ENCODE measurements around the gene CDRT15L2.
"Not testable (repeated sequence)": the region's sequence is repeated elsewhere in the genome, so short reads cannot be mapped to it uniquely, and the experiment has no call there.

CDRT15L2 gene

DNA sequence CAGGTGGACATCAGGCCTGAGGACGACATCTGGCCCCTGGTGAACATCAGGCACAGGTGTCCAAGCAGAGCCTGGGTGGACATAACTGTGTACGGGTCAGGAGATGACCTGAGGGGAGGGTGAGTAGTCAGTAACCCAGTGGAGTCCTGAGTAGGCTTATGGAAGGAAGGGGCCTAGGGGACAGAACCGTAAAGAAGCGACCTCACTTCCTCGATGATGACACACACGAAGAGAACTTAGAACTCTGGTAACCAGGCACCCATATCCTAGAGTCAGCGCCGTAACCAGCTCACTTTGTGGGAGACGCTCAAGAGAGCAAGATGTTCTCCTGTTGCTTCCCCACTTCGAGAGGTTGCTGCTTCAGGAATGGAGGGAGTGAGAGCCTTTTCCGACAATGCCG lies at the start of gene CDRT15L2:
CDRT15L2 (plus strand) TSS at position 301 of the 400 bp plus-strand sequence; CDS start at position 321, 20 bp downstream.
- DNase-seq = not testable (repeated sequence)

DNA sequence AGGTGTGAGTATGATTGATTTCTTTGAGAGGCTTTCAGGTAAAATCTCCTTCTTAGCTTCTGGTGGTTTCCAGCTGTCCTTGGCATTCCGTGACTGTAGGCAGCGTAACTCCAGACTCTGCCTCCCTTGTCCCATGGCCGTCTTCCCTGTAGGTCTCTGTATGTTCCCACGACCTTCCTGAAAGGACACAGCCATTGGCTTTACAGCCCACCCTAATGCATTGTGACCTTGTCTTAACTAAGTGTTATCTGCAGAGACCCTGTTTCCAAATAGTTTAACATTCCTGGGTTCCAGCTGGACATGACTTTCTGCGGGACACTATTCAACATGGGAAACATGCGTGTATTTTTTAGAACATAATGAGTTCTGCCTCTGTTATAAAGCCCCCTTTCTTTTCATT lies 49.4 kb upstream of the CDRT15L2 start:
- DNase-seq = not testable (repeated sequence)

DNA sequence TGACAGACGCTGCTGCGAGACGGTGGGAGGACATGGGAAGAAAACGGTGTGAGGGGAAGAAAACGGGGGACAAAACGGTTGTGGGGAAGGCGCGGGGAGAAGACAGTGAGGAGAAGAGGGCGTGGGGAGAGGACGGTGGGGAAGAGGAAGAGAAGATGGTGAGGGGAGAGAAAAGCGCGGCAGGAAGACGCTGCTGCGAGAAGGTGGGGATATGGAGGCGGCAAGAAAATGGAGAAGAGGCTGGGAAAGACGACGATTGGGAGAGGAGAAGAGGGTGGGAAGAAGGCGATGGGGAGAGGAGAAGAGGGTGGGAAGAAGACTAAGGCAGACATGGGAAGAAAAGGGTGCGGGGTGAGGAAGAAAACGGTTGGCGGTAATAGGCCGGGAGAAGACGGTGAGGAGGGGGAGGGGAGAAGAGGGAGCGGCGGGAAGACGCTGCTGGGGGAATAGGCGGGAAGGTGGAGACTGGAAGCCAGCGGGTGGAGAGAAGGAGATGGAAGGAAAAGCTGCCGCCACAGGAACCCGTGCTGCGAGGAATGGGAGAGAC lies 46.9 kb upstream of the CDRT15L2 start:
- DNase-seq = not testable (repeated sequence)

DNA sequence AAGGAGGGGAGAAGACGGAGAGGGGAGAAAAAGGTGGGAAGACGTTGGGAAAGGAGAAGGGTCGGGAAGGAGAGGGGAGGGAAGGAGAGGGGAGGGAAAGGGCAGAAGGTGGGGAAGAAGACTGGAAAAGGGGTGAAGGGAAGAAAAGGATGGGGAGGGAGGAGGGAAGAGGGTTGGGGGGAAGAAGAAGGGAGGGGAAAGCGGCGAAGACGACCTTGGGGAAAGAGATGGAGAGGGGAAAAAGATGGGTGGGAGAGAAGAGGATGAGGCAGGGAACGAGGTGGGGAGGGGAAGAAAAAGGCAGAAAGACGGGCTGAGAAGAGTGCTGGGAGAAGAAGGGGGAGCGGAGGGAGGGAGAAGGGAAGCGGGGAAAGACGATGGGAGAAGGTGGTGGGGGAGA lies 46.3 kb upstream of the CDRT15L2 start:
- DNase-seq = not testable (repeated sequence)

DNA sequence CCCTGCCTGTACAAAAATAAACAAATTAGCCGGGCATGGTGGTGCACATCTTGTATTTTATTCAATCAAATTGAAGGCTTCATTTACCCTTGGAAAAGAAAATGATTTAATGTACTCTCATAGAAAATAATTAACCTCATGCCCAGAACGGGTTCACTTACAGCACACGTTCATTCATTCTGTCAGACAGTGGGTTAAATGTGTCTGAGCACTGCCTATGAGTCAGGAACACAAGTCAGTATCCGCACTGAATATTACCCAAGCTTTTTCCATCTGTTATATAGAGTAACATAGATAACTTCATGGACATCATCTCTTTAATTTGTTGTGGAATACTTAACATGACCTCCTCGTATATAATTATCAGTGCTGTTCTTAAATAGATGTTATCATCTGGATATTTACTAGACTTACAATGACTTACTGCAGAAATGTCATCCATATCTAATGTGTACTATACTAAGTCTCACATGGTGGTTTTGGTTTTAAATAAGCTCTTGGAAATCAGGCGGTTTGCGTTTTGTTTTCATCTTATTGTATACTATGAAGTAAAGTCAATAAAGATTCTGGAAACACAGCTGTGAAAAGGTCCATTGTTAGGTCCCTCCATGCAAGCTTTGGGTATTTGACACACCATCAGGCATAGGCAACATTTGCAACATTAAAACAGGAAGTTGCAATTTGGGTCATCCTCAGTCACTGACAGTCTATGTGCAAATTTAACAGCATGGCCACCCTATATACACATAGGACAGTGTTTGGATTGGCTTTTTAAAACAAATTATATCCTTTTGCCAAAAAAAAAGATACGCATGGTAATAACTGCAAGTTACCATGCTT lies 44.6 kb upstream of the CDRT15L2 start:
- not testable (repeated sequence) for DNase-seq

DNA sequence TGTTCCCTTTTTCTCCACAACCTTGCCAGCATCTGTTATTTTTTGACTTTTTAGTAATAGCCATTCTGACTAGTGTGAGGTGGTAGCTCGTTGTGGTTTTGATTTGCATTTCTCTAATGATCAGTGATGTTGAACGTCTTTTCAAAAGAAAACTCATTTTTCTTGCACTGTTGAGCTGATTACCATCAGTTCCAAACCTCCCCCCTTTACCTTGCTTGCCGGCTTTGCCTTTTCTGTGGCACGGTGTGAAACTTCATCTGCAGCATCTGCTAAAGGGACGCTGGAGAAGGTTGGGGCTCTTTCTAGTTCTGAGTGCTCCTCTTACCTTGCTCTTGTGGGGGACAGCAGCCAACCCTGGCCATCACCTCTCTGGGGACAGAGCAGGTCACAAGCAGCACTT lies 39.1 kb upstream of the CDRT15L2 start:
- not testable (repeated sequence) for DNase-seq

DNA sequence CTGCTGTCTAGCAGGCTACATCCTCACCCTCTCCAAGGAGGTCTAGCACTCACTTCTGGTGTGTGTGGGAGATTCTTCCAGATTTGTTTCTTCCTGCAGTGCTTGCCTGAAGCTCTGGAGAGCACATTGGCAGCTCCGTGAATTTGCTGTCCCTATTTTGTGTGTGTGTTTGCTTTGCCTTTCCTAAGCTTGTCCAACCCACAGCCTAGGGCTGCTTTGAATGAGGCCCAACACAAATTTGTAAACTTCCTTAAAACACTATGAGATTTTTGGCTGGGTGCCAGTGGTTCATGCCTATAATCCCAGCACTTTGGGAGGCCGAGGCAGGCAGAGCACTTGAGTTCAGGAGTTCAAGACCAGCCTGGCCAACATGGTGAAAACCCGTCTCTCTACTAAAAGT lies 38.7 kb upstream of the CDRT15L2 start:
- DNase-seq = not testable (repeated sequence)

DNA sequence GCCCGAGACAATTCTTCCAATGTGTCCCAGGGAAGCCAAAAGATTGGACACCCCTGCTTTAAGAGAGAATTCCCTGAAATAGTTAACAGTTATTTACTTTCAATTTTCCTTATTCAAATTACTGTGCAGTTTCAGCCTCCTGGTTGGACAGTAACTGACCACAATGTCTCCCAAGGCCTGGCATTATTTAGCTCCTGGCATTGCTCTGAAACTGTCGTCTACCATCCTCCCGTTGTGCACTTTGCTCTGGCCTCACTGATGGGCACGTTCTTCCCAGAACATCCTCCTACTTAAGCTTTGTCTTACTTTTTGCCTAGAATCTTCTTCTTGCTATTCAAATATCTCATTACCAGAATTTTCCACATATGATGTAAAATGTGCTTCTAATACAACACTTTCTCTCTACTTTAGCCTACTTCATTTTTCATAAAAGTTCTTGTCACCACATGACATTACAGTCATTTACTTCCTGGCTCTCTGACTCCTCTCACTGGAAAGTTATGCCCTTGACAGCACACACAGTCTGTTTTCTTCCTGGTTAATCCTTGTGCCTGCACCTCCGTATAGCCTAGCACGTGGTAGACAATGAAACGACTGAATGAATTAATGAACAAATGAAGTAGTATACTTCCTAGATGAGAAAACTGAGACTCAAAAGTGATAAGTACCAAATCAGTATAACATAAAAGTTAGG lies 37.5 kb upstream of the CDRT15L2 start:
- DNase-seq = not testable (repeated sequence)

DNA sequence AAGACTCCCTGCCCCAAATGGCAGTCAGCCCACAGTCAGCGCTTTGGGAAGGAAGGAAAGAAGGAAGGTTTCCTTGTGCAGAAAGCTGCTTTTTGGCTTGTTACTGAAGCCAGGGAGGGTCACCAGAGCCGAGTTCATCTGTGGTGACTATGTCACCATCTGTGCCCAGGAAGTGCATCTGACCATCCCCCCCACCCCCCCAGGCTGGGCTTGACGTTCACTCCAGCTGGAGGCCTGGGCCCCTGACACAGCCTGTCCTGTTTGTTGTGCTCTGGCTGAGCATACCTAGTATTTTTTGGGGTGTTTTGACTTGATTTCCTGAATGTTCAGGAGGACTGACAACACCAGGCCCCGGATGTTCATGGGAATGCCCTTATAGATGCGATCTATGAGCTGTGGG lies 31.6 kb upstream of the CDRT15L2 start:
- DNase-seq = not testable (repeated sequence)

DNA sequence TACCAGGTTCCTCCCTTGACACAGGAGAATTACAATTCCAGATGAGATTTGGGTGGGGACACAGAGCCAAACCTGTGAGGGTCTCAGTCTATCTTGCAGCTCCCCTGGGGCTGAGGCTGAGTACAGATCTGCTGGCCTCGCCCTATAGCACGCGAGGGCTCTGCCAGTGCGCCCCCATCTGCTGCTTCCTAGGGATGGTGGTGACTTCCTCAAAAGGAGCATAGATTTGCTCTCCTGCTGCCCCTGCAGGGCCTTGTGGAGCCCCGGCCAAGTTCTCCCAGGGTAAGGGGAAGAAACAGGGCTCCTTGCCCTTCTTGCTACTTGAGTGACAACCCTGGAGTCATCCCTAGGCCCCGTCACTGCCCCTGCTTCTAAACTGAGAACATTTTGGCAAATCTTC lies 26.6 kb upstream of the CDRT15L2 start:
- not testable (repeated sequence) for DNase-seq

DNA sequence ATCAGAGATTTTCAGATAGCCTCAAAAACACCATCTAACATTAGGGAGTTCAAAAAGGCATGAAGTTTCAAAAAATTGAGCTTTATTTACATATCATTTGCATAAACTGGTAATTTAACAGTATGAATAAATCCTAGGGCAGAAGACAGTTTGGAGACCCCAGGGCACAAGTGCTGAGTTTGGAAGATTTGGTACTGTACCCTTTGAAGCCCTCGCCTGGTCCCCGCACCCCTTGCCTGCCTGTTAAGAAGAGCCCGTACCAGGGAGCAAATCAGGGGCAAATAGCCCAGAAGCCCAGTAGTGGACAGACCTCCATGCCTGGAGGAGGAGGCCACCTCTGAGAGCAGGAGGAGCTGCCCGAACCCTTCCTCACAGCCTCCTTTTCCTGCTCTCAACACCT lies 24.8 kb upstream of the CDRT15L2 start:
- DNase-seq = not testable (repeated sequence)

DNA sequence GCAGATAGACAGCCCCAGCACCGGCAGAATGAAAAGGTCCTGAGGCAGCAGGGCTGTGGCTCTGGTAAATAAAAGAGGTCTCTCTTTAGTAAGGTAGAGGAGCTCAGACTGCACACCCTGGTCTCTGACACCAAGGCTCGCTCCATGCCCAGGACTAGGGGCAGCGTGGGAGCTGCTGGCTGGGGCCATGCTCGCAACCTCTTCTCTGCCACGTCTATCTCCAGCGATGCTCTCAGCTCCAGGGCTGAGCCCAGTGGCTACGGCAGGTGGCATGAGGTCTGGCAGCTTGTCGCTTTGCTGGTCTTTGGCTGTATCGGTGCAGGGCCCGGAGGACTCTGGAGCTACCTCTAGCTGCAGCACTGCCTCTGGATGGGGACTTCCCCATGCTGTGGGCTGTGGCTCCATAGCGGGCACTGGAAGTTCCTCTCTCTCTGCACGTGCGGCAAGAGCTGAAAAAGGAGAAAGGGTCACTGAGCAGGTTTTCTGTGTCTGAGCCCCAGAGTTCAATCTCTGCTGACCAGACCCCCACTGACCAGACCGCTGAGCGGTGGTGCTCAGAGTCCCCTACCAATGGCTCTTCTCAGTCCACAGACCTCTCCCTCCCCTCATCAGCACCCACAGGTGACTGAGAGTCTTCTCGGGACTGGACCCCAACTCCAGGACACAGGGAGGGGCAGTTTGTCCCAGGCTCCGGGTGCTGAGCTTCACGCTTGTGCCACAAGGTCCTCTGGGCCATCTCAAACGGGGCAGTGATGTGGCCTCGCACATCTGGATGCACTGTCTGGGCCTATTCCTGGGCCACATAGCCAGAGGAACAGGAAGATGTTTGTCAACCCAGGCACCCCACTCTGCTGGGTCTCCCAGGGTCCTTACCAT lies 24.2 kb upstream of the CDRT15L2 start:
- not testable (repeated sequence) for DNase-seq

DNA sequence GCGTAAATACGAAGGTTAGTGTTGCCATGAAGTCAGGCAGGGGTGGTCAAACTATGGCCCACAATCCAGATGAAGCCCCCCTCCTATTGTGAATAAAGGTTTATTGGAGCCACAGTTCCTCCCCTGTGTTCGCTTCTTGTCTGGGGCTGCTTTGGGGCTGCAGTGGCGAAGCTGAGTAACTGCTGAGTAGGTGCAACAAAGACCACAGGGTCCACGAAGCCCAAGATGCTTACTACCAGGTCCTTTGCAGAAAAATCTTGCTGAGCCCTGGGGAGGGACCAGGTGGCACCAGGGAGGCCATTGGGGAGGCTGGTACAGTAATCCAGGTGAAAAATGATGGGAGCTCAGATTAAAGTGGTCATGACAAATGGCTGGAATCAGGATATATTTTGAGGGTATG lies 21.4 kb upstream of the CDRT15L2 start:
- not testable (repeated sequence) for DNase-seq

DNA sequence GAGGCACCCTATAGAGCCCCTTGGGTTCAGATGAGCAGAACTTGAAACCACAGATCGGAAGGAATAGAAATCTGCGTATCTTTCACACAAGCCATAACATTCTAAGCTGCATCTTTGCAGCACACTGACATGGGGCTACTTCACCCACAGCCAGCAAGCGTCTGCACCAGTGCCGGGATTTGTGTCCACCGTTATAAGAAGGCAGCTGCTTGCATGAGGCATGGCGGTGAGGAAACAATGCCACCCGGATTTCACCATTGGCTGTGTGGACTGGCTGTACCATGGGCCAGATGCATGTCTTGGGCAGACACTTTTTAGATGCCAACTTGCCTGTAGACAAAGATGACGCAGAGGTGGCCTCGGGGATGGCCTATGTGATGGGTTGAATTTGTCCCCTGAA lies 20.5 kb upstream of the CDRT15L2 start:
- not testable (repeated sequence) for DNase-seq

DNA sequence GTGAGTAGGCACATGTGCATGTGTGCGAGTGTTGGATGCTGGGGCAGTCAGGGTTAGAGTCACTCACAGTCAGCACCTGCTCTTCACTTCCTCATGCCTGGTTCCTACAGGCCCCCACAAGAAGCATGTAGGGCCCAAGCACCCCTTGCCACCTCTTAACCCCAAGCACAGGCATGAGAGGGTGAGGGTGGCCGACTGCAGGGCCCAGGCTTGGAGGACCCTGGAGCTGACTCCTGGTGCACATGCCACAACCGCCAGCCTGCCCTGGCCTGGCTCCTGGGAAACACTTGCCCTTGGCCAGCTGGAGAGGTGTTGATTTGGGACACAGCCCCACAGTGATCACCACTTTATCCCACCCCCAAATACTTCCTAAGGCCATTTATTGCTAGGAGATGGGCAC lies 16.9 kb upstream of the CDRT15L2 start:
- DNase-seq = no peak

DNA sequence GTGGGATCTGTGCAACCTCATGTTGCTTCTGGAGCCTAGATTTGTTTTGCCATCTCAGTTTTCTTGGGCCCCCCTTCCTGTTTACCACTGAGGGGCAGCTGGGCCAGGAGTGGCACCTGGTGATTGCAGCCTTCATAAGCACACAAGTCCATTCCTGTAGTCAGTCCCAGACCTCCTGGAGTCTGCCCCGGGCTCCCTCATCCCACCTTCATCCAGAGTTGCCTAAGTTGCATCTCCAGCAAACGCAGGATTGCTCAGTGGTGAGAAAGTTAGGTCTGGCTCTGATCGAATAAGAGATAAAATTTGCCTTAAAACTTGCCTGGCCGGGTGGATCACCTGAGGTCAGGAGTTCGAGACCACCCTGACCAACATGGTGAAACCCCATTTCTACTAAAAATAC lies 14.3 kb upstream of the CDRT15L2 start:
- DNase-seq = not testable (repeated sequence)

DNA sequence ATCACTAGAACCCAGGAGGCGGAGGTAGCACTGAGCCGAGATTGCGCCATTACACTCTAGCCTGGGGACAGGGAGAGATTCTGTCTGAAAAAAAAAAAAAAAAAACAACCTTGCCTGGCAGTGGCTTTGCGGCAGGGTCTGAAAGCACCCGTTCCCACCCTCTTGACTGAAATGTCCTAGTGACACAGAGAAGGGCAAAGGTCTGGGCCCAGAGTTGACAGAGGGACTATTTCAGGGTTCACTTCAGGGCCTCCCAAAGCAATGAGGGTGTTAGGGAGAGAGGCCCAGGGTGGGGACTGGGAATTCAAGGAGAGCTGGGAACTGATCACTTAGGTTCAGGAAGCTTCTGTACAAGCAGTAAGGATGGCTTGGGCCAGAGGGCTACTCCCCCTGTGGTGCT lies 13.8 kb upstream of the CDRT15L2 start:
- no peak for DNase-seq

DNA sequence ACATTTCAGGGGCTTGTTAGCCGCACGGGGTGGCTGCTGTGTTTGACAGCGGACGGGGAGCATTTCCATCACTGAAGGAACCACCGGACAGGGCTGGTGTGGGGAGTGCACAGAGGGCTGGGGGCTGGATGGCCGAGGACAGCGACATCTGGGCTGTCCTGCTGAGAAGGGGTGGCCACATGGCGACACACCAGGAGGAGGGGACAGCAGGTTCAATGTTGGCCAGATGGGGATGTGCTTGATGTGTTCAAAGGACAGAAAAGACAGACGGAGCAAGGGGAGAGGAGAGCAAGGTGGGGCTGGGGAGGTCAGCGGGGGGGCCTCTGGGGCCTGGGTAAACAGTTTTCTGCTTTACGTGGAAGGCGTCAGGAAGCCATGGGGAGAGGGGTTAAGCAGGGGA lies 12.8 kb upstream of the CDRT15L2 start:
- DNase-seq = not testable (repeated sequence)

DNA sequence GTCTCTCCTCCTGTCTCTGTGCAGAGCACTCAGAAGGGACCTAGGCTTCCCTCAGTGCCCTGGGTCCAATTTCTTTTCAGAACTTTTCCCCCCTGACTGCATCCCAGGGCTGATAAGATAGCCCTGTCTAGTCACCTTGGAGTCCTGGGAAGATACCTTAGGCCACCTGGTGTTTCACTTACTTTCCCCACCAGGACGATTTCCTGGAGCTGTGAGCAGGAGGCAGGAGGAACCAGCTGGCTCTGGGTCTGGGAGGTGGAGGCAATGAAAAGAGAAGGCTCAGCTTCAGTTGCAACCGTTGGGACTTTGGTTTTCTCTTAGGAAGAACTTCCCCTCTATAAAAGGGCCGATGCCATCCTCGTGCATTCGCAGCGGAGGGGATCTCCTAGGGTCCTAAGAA lies 12.1 kb upstream of the CDRT15L2 start:
- DNase-seq = not testable (repeated sequence)

DNA sequence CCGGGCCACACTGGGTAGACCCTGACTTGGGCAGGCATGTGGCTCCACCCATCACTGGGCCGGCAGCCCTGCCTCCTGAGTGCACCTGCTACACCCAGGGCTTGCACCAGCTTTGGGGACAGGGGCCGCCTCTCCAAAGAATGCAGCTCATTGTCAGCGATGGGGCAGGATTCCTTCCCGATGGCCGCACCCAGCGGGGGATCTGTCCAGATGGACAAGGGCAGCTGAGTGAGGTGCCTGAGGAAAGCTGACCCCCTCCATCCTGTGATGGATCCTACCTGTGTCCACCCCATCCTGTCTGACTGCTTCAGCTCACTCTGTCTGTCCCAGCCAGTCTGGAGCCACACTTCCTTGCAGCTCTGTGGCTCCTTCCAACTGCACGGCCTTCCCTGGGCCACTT lies 10.9 kb upstream of the CDRT15L2 start:
- not testable (repeated sequence) for DNase-seq

DNA sequence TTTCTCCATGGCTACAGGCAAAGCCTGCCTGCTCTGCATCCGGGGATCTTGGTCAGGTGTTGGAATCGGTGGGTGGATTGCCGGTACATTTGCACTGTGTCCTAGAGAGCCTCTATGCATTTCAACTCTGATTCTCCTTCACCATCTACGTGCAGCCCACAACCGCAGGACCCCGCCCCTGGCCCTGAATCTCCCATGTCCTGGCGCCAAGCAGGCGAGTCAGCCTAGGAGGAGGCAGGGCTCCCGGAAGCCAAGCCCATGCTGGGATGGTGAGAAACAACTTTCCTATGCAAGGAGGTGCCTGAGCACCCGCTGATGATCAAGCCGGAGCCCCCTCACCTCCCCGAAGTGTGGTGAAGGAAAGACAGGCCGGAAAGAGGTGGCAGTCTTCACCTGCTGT lies 7.9 kb upstream of the CDRT15L2 start:
- DNase-seq = not testable (repeated sequence)

DNA sequence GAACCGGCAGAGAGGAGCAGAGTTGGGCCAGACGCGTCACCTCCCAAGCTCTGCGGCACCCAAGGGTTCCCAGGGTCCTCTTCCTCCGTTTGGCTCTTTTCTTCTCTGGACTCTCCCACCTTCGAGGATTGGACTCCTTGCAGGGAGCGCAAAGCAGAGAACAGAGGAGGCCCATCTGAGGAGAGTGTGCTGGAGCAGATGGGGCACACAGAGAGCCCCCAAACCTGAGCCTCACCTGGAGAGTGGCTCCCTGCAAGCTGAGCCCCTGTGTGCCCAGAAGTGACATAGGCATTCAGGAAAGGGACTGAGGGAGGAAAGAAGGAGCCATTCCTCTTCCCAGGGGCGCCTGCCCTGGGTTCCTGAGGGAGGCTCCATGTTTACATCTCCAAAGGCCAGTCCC lies 6.3 kb upstream of the CDRT15L2 start:
- DNase-seq = not testable (repeated sequence)

DNA sequence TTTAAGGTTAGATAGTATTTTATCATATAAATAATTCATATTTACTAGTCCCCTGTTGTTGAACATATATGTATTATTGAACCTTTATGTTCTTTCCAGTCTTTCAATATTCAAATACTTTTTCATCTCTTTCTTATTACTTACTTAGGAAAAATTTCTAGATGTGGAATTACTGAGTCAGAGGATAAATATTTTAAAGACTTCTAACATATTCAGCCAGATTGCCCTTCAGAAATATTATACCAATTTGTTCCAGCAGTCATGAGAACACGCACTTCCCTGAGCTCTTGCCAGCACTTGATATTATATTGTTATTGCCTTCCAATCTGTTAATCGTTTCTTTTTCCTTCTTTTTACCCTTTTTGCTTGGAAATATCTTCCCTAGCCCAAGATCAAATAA lies 4.5 kb upstream of the CDRT15L2 start:
- not testable (repeated sequence) for DNase-seq

Data from stimulated activated CD8-positive, alpha-beta memory T cell treated with anti-CD3 and anti-CD28 coated beads, Interleukin-4, amount 100 ng/mL, for 48 hours (primary cell).